Measurements from ENCODE around the gene DHPS. TPM values are rescaled to one million over a fixed set of nuclear protein-coding genes. Genes with fewer than 3 reads are reported as not detected.

The DHPS gene
- total RNA-seq, 1 donor from 2014 or later, result 70.5 TPM

- Histone ChIP-seq H3K27me3 (no peaks in the 10 kb centered on the region), H3K4me3 (no peak overlapping the region), H3K27ac (no peak overlapping the region), H3K9me3 (no peaks in the 10 kb centered on the region), H3K36me3 (no peaks in the 10 kb centered on the region), H3K4me1 (peaks cover 4% of the 10 kb centered on the region)
- DNase-seq (no peak), ATAC-seq (no peak)
- intact Hi-C loops (cut with DNase I), result no loop called here
- TF ChIP-seq CTCF (IDR thresholded peaks at IDR 0.05), result no peak
These were observed 45.0 kb downstream of the DHPS start for GRCh38 chr19:12636631-12637030.

- Histone ChIP-seq H3K36me3 (peaks cover 57% of the 10 kb centered on the region), H3K27me3 (no peaks in the 10 kb centered on the region), H3K4me1 (no peaks in the 10 kb centered on the region), H3K9me3 (peaks cover 11% of the 10 kb centered on the region), H3K27ac (no peak overlapping the region), H3K4me3 (no peak overlapping the region)
- intact Hi-C loops (cut with DNase I), result no loop called here
- ATAC-seq, result no peak
- DNase-seq, result no peak
- TF ChIP-seq CTCF (IDR thresholded peaks at IDR 0.05), result no peak
These were observed 52.5 kb downstream of the DHPS start for GRCh38 chr19:12629215-12629614.

GRCh38 chr19:12628040-12629022, 53.3 kb downstream of the DHPS start:
- intact Hi-C loops (cut with DNase I), result no loop called here
- no peaks in the 10 kb centered on the region for H3K4me1 ChIP-seq
- peaks cover 64% of the 10 kb centered on the region for H3K36me3 ChIP-seq
- no peaks in the 10 kb centered on the region for H3K27me3 ChIP-seq
- TF ChIP-seq CTCF (IDR thresholded peaks at IDR 0.05), result no peak
- ATAC-seq, result no peak
- peaks cover 11% of the 10 kb centered on the region for H3K9me3 ChIP-seq
- H3K27ac ChIP-seq, result no peak overlapping the region
- DNase-seq, result no peak
- H3K4me3 ChIP-seq, result no peak overlapping the region

GRCh38 chr19:12626958-12627357, 54.7 kb downstream of the DHPS start:
- Histone ChIP-seq H3K9me3 (peaks cover 11% of the 10 kb centered on the region), H3K27me3 (no peaks in the 10 kb centered on the region), H3K36me3 (peaks cover 64% of the 10 kb centered on the region), H3K4me1 (no peaks in the 10 kb centered on the region), H3K27ac (no peak overlapping the region), H3K4me3 (no peak overlapping the region)
- TF ChIP-seq CTCF (IDR thresholded peaks at IDR 0.05), result no peak
- intact Hi-C loops (cut with DNase I), result no loop called here
- ATAC-seq (no peak), DNase-seq (peak; percentile 5)

Other genes starting within 250 kb of the DHPS start
- gene ZNF443, start 240.9 kb downstream of the DHPS start, total RNA-seq, result 3.8 TPM
- 2.6 TPM for gene ZNF709, start 197.1 kb downstream of the DHPS start, total RNA-seq
- gene ZNF564, start 130.4 kb downstream of the DHPS start, total RNA-seq, result 13.7 TPM
- gene ZNF490, start 71.1 kb downstream of the DHPS start, total RNA-seq, result 12.2 TPM
- 29.7 TPM for gene ZNF791, start 71.0 kb downstream of the DHPS start, total RNA-seq
- gene MAN2B1, start 15.1 kb downstream of the DHPS start, total RNA-seq, result 174 TPM
- gene WDR83, start 15.1 kb downstream of the DHPS start, total RNA-seq, result 10.9 TPM
- not detected for gene GNG14, start 6.1 kb upstream of the DHPS start, total RNA-seq
- 4.3 TPM for gene FBXW9, start 14.8 kb upstream of the DHPS start, total RNA-seq
- gene TNPO2, start 42.1 kb upstream of the DHPS start, total RNA-seq, result 49.0 TPM
- 144 TPM for gene TRIR, start 52.8 kb upstream of the DHPS start, total RNA-seq
- 55.2 TPM for gene GET3, start 55.6 kb upstream of the DHPS start, total RNA-seq
- not detected for gene BEST2, start 69.9 kb upstream of the DHPS start, total RNA-seq
- gene HOOK2, start 93.7 kb upstream of the DHPS start, total RNA-seq, result 65.3 TPM
- 174 TPM for gene JUNB, start 109.6 kb upstream of the DHPS start, total RNA-seq
- gene PRDX2, start 119.9 kb upstream of the DHPS start, total RNA-seq, result 123 TPM
- gene THSD8, start 120.2 kb upstream of the DHPS start, total RNA-seq, result 2.8 TPM
- 7.4 TPM for gene RNASEH2A, start 124.7 kb upstream of the DHPS start, total RNA-seq
- not detected for gene RTBDN, start 152.7 kb upstream of the DHPS start, total RNA-seq
- not detected for gene MAST1, start 156.6 kb upstream of the DHPS start, total RNA-seq
- gene DNASE2, start 199.6 kb upstream of the DHPS start, total RNA-seq, result 61.0 TPM
- not detected for gene KLF1, start 205.3 kb upstream of the DHPS start, total RNA-seq
- 21.0 TPM for gene GCDH, start 209.3 kb upstream of the DHPS start, total RNA-seq
- gene SYCE2, start 237.4 kb upstream of the DHPS start, total RNA-seq, result not detected

All from upper lobe of right lung (tissue), 1 donor.